GM18867 (cell line): ENCODE data around the gene OR4K2.
"Not testable (repeated sequence)": the region's sequence is repeated elsewhere in the genome, so short reads cannot be mapped to it uniquely, and the experiment has no call there.

Source experiments
- ATAC-seq: cut with Tn5 transposase; IDR thresholded peaks from one replicate; pipeline ENCODE4 v1.9.1; 2021; ENCODE audit warnings: mild to moderate bottlenecking, moderate library complexity; ENCODE audit not compliant: unreplicated experiment

The OR4K2 gene

GRCh38 chr14:19874842-19875241, at the start of gene OR4K2:
TSS of gene OR4K2 (plus strand) at chr14:19875142. CDS start at chr14:19876268, 1,126 bp downstream.
- ATAC-seq: no peak

GRCh38 chr14:19827626-19828244, 47.2 kb upstream of the OR4K2 start:
- not testable (repeated sequence) for ATAC-seq

DNA sequence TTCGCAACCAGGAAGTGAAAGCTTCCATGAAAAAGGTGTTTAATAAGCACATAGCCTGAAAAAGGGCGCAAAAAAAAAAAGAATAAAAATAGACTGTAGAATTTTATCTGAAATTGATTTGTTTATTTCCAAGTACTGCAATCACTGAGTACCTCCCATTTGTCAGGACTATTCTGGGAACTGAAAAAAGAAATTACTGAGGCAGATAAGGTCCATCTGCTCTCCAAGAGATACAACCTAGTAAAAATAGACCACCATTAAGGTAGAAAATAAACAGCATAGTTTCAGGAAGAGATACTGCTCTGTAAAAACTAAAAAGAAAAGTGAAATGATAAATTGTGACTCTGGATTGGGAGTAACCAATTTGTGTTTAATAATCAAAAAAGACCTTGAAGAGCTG, 46.6 kb upstream of the OR4K2 start:
- ATAC-seq: no peak

DNA sequence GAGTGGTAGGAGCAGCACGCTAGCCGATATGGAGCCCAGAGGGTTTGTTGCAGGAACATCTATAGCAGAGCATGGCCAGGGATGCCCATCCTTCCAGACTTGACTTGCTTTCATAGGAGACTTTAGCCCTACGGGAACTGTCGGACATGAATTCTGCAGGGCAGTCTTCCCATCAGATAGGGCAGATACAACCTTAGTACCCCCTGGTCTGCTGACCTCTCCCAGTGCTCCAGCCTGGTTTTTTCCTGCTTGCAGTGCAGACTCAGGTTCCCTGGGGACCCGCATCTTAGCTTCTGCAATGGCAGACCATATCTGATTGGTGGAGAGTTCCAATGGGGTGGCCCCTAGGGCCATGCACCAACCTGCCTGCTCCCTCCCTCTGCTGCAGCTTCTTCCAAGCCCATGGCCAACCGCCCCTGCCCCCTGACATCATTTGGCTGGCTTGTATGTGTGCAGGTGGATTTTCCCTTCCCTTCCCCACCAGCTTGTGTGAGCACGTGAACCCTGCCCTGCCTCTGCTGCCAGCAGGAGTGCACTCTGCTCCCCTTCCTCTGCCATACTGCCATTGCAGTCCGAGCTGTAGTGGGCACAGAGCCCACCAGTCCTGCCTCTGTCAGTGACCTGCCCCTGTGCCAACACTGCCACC, 40.6 kb upstream of the OR4K2 start:
- ATAC-seq: not testable (repeated sequence)

DNA sequence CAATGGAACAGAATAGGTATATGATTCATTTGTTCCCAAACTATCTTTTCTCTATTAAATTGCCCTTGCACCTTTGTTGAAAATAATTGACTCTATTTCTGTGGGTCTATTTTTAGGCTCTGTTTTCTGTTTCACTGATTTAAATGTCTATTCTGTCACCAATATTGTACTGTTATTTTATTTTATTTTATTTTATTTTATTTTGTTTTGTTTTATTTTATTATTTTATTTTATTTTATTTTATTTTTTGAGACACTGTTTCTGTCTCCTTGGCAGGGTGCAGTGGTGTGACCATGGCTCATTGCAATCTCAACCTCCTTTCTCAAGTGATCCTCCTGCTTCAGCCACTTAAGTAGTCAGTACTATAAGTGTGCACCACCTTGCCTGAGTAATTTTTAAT, 36.5 kb upstream of the OR4K2 start:
- no peak for ATAC-seq

DNA sequence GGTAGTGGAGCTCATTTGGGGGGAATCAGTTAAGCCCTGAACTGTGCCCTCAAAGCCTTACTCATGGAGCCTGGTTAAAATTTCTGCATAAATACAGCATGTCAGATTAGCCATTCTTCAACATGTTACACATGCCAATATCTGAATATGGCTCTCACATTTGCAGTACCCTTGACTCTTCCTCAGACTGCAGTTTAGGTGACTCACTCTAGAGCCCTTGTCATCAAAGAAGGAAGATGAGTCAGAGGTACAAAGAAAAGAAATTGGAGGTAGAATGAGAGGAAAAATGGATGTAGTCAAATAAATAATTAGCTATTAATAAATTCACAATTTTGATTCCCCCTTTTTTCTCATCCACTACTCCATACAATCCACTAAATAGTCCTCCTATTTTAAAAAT, 23.6 kb upstream of the OR4K2 start:
- ATAC-seq: no peak

DNA sequence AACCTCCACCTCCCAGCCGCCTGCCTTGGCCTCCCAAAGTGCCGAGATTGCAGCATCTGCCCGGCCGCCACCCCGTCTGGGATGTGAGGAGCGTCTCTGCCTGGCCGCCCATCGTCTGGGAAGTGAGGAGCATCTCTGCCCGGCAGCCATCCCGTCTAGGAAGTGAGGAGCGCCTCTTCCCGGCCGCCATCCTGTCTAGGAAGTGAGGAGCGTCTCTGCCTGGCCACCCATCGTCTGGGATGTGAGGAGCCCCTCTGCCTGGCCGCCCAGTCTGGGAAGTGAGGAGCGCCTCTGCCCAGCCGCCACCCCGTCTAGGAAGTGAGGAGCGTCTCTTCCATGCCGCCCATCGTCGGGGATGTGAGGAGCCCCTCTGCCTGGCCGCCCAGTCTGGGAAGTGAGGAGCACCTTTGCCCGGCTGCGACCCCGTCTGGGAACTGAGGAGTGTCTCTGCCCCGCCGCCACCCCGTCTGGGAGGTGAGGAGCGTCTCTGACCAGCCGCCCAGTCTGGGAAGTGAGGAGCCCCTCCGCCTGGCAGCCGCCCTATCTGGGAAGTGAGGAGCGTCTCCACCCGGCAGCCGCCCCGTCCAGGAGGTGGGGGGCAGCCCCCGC, 8.8 kb upstream of the OR4K2 start:
- ATAC-seq: not testable (repeated sequence)

DNA sequence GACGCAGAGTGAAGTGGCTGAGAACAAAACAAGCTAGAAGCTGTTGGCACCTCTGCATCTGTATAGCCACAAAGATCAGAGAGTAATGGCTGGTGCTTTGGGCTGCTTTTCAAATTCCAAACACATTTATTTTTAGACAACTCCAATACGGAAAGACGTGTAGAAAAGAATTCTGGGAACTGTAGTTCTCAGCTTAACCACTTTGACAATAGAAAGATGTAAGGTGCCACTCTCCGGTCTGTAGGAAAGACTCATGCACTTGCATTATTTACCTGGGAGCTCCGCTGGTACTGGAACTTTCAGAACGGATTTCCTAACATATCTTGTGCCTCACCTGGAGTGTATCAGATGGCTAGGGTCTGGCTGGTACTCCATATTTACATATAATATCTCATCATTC, 1.8 kb upstream of the OR4K2 start:
- ATAC-seq: no peak

- ATAC-seq: no peak
These were observed 3.2 kb downstream of the OR4K2 start for GRCh38 chr14:19878029-19878642.

GRCh38 chr14:19895282-19895681, 20.3 kb downstream of the OR4K2 start:
- no peak for ATAC-seq

DNA sequence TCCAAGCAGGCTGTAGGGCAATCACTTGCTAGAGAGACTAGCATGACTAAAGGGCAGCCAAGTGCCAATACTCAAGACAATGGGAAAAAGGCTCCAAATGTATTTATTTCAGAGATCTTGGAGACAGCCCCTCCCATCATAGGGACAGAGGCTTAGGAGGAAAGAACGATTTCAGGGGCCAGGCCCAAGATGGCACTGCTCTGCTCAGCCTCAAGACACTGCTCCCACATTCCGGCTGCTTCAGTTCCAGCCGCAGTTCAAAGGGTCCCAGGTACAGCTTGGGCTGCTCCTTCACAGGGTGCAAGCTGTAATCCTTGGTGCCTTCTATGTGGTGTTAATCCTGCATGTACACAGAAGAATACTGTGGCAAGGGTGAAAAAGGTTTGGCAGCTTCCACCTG, 26.1 kb downstream of the OR4K2 start:
- ATAC-seq: no peak

- no peak for ATAC-seq
These were observed 27.5 kb downstream of the OR4K2 start for GRCh38 chr14:19902409-19902808.

GRCh38 chr14:19906665-19907064, 31.7 kb downstream of the OR4K2 start:
- ATAC-seq: no peak

- no peak for ATAC-seq
These were observed 36.2 kb downstream of the OR4K2 start for GRCh38 chr14:19911114-19911513.

DNA sequence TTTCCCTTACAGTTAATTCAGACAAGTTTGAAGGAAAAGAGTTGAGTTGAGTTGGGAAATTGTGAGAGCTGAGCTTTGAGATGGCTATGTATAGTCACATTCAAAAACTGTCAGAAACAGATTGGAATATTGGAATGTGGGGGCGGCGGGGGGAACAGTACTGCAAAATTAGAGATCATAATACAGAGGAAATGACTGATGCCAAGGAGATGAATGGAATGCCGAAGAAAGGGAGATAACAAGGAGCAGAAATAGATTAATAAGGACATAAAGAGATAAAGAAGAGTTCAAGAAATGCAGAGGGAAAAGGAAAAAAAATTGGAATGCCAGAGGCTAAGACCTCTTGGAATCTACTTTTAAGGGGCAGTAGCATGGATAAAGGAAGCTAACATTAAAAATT, 42.3 kb downstream of the OR4K2 start:
- no peak for ATAC-seq

DNA sequence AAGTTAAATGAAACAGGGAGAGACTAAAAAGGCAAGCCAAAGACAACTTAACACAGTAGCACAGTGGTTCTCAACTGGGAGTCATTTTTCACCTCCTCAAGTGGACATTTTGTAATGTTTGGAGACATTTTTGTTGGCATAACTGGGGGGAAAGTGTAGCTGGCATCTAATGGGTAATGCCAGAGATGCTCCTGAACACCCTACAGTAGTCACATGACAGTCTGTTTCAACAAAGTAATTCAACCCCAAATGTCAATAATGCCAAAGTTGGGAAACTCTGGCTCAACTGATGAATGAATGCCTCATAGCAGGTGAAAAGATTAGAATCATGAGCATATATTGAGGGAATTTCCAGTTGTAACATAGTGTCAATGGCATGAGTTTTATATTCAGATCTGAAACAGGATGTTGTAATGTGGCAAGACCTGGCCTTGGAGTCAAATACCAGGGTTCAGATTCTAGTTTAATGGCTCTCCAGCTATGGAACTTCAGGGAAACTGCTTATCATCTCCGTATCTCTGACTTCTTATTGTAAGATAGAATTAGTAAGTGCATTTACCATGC, 43.1 kb downstream of the OR4K2 start:
- ATAC-seq: no peak

GRCh38 chr14:19918553-19919264, 43.8 kb downstream of the OR4K2 start:
- ATAC-seq: no peak

- ATAC-seq: no peak
These were observed 45.2 kb downstream of the OR4K2 start, which contains the start of gene OR4K5 for GRCh38 chr14:19920021-19920657. TSS of gene OR4K5 (plus strand) at chr14:19920607. CDS start at chr14:19920607, 0 bp downstream.

DNA sequence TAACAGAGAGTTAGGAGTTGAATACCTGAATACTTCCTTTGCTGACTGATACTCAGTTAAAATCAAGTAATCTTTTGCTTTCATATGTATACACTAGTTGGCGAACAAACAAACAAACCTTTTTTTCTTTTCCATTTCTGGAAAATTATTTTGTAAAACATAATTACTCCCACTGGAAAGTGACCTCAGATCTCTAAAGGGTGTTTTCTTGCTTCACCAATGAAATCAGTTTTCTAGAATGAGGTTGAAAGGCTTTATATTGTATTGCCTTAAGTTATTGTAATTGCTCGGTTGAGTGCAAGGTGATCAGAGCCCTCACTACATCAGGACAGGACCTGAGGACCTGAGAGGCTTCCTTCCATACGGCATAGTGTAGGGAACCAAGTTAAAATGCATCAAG, 55.7 kb downstream of the OR4K2 start, which contains the start of gene OR4K1:
Gene OR4K1 (plus strand): TSS at position 301 of the 400 bp plus-strand sequence. CDS start 4,750 bp downstream, outside the sequence.
- no peak for ATAC-seq
